Tibial artery (tissue), 4 donors: ENCODE data around the gene TCOF1.

ENCODE experiments used
- DNase-seq, 2 donors: peaks; one replicate each; pipeline ENCODE4 v3.0.0-alpha.2; 2019
- H3K27ac ChIP-seq, 2 donors: fragments of 200-600 bp; sonication (generic) in 1 of 2; 1 replicate in 1 of 2; 2 replicates in 1 of 2; pipeline ENCODE4 v1.5.1; 2018 to 2019; ENCODE audit warnings: mild to moderate bottlenecking in 1 of 2
- H3K27me3 ChIP-seq, 2 donors: fragments of 200-600 bp; sonication (generic) in 1 of 2; one replicate each; pipeline versions ENCODE4 v1.5.1 to v1.6.0; 2016 to 2019
- H3K36me3 ChIP-seq, 3 donors: fragments of 200-600 bp; sonication (generic) in 2 of 3; one replicate each; pipeline ENCODE4 v1.5.1; 2016 to 2019; ENCODE audit warnings: mild to moderate bottlenecking in 2 of 3
- H3K4me1 ChIP-seq, 4 donors: fragments of 200-600 bp; sonication (generic) in 2 of 4; 1 replicate in 3 of 4; 2 replicates in 1 of 4; pipeline ENCODE4 v1.5.1; 2016 to 2019
- H3K4me3 ChIP-seq, 2 donors: fragments of 200-600 bp; sonication (generic) in 1 of 2; 1 replicate in 1 of 2; 2 replicates in 1 of 2; pipeline ENCODE4 v1.5.1; 2018 to 2019; ENCODE audit warnings: mild to moderate bottlenecking in 2 of 2
- H3K9me3 ChIP-seq, 3 donors: fragments of 200-600 bp; sonication (generic) in 1 of 3; one replicate each; pipeline ENCODE4 v1.5.1; 2016 to 2019
- intact Hi-C: fragments of 100-400 bp; cut with DNase I; formaldehyde crosslinking; loops from one replicate; pipeline ENCODE4 v1.15.0; 2023; ENCODE audit warnings: low total_unique reads
- TF ChIP-seq, protein P1 (sequence below), 2 experiments: fragments of 200-600 bp in 1 of 2; fragments of 450-650 bp in 1 of 2; IDR thresholded peaks; one replicate each; pipeline ENCODE4 v1.5.1; 2017 to 2019; ENCODE audit warnings: antibody characterized with exemption in 2 of 2, mild to moderate bottlenecking in 1 of 2, moderate library complexity in 1 of 2

The TCOF1 gene

DNA sequence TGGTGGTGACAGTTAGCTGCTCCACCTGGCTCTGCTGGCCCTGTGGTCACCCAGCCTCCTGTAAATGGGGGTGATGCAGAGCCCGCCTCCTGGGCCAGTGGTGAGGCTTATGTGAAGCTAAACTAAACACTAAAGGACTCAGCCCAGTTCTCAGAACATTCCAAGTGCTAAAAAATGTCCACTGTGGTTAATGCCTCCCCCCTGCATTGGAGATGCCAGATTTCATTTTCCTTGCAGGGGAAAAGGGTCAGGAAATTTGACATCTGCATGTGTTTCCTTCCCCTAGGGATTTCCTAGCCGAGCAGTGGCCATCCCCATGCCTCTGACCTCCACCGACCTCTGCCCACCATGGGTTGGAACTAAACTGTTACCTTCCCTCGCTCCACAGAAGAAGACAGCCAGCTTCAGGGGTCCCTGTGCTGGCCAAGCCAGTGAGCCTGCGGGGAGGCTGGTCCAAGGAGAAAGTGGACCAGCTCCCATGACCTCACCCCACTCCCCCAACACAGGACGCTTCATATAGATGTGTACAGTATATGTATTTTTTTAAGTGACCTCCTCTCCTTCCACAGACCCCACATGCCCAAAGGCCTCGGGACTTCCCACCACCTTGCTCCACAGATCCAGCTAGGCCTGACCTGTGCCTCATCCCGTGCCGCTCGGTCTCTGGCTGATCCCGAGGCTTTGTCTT, 42.2 kb downstream of the TCOF1 start:
- H3K27ac ChIP-seq, result no peak overlapping the region
- DNase-seq, result no peak
- no peaks in the 10 kb centered on the region for H3K4me1 ChIP-seq
- H3K27me3 ChIP-seq, result no peaks in the 10 kb centered on the region
- intact Hi-C loops, result no loop called here
- peaks cover 17 to 88% (median 74%) of the 10 kb centered on the region in 3 donors for H3K36me3 ChIP-seq
- H3K9me3 ChIP-seq, result no peaks in the 10 kb centered on the region
- TF ChIP-seq, protein P1, sequence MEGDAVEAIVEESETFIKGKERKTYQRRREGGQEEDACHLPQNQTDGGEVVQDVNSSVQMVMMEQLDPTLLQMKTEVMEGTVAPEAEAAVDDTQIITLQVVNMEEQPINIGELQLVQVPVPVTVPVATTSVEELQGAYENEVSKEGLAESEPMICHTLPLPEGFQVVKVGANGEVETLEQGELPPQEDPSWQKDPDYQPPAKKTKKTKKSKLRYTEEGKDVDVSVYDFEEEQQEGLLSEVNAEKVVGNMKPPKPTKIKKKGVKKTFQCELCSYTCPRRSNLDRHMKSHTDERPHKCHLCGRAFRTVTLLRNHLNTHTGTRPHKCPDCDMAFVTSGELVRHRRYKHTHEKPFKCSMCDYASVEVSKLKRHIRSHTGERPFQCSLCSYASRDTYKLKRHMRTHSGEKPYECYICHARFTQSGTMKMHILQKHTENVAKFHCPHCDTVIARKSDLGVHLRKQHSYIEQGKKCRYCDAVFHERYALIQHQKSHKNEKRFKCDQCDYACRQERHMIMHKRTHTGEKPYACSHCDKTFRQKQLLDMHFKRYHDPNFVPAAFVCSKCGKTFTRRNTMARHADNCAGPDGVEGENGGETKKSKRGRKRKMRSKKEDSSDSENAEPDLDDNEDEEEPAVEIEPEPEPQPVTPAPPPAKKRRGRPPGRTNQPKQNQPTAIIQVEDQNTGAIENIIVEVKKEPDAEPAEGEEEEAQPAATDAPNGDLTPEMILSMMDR (IDR thresholded peaks at IDR 0.05), result no peak
- no peak overlapping the region for H3K4me3 ChIP-seq

DNA sequence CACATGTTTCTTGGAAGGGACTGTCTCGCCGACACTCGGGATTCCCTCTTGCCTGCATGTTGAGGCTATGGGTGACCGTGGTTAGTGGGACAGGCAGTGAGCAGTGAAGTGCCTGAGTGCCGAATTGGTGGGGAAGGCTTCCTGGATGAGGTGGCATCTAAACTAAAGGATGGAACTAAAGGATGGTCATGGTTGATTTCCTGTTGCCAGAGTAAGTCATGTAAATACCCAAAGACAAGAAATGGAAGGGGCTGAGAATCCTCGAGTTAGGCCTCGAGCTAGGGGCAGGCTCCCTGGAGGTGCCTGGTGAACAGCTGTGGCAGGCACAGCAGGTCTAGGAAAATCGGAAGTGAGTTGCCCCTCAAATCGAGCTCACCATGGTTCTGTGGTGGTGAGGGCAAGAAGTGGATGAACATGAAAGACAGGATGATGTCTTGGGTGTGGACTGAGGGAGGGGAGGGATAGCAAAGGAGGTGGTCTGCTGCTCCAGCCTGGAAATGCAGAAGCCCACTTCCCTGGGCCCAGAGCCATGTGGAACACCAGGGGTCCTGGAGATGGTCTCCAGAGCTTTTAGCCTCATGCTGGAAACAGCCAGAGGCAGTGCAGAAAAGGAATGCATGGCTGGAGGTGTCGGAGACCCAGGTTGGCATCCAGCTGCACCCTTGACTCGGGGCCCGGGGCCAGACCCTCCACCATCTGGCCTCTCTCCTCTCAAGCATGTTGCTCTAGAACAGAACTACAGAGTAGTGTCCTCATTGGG, 43.0 kb downstream of the TCOF1 start:
- no peaks in the 10 kb centered on the region for H3K9me3 ChIP-seq
- no peaks in the 10 kb centered on the region for H3K27me3 ChIP-seq
- TF ChIP-seq, protein P1 (IDR thresholded peaks at IDR 0.05), result no peak
- H3K4me3 ChIP-seq, result no peak overlapping the region
- no peak overlapping the region for H3K27ac ChIP-seq
- H3K36me3 ChIP-seq, result peaks cover 17 to 79% (median 66%) of the 10 kb centered on the region in 3 donors
- H3K4me1 ChIP-seq, result no peaks in the 10 kb centered on the region
- DNase-seq, result no peak
- intact Hi-C loops, result no loop called here

DNA sequence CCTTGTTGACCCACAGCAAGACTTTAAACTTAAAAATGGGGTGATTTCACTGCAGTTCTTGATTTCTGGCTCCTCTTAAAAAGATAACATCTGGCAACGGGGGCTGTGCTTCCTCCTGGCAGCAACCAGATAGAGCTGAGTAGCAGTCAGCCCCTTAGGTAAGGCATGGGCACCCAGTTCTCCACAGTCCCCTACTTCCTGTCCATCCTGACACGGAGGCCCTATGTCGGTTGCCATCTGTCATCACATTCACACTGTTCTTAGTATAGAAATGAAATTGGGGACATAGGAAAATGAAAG, 43.5 kb downstream of the TCOF1 start:
- Histone ChIP-seq H3K4me1 (no peaks in the 10 kb centered on the region), H3K27me3 (no peaks in the 10 kb centered on the region), H3K27ac (no peak overlapping the region), H3K4me3 (no peak overlapping the region), H3K9me3 (no peaks in the 10 kb centered on the region), H3K36me3 (peaks cover 13 to 74% (median 61%) of the 10 kb centered on the region in 3 donors)
- TF ChIP-seq, protein P1 (IDR thresholded peaks at IDR 0.05), result no peak
- DNase-seq, result no peak
- intact Hi-C loops, result no loop called here

DNA sequence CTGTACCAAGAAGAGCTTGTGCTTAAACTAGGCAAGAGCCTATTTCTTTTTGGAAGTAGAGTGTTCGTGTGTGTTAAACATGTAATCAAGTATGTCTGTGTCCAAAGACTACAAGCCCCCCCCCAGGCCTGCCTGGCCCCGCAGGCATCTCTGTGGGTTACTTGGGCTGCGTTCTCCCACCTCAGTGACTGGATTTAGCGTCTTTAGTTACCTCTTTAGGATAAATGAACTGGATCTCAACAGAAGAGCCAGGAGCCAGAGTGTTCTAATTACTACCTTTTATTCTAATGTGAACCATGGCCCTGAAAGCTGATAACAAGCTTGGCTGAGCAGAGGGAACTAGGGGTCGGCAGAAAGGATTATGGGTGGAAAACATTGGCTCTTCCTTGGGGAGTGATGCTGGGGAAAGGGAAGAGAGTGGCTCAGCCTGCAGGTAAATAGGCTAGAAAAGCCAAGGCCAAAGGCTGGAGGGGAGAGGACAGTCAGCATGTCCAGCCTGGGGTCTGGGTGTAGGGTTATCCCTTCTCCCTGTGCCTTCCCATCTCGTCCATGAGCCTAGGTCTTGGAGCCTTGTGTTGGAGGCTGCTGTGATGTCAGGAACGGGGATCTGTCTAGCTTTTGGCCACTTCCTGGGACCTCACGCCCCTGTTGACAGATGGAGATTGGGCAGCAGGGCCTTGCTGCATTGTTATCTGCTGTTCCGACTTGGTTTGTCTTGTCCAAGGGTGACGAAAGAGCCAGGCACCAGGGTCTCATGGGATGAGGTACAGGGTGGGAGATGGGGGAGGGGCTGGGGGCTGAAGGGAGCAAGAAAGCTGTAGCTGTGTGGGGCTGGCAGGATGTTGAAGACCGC, 44.1 kb downstream of the TCOF1 start:
- Histone ChIP-seq H3K9me3 (no peaks in the 10 kb centered on the region), H3K27ac (no peak overlapping the region), H3K36me3 (peaks cover 8 to 68% (median 55%) of the 10 kb centered on the region in 3 donors), H3K4me3 (no peak overlapping the region), H3K27me3 (no peaks in the 10 kb centered on the region), H3K4me1 (no peaks in the 10 kb centered on the region)
- TF ChIP-seq, protein P1 (IDR thresholded peaks at IDR 0.05), result no peak
- intact Hi-C loops, result no loop called here
- no peak for DNase-seq

DNA sequence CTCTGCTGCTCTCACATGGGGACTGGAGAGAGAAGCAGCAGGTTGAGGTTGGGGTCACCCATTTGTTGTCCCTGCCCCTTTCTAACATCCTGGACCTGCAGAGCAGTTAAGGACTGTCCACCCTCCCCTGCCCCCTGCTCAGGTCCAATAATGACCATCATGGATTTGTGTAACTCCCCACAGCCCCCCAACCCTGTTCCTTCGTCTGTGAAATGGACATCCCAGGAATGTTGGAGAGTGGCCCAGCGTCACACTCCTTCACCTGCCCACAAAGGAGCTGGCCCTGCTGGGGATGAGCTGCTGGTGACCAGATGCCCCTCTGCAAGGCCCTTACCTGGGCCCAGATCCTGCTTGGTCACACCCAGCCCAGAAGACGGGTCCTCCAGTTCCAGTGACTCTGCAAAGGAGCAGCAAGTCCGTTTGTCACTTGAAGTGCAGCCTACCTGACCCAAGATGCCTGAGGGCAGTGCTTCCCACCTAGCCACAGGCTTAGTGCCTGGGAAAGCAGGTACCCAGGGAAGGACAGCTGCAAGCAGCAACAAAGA, 44.8 kb downstream of the TCOF1 start:
- Histone ChIP-seq H3K4me3 (no peak overlapping the region), H3K27ac (no peak overlapping the region), H3K4me1 (no peaks in the 10 kb centered on the region), H3K36me3 (peaks cover 8 to 61% (median 51%) of the 10 kb centered on the region in 3 donors), H3K27me3 (no peaks in the 10 kb centered on the region), H3K9me3 (no peaks in the 10 kb centered on the region)
- DNase-seq, result no peak
- intact Hi-C loops, result no loop called here
- TF ChIP-seq, protein P1 (IDR thresholded peaks at IDR 0.05), result no peak
